Measurements from ENCODE around the gene TAF8.

DNA sequence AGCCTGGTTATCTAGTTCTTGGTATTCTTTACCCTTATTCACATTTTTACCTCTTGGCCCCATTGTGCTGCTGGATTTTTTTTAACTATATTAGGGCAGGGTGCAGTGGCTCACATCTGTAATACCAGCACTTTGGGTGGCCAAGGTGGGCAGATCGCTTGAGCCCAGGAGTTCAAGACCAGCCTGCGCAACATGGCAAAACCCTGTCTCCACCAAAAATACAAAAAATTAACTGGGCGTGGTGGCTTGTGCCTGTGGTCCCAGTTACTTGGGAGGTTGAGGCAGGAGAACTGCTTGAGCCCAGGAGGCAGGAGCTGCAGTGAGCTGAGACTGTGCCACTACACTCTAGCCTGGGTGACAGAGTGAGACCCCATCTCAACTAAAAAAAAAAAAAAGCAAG is 12.2 kb upstream of the TAF8 start:
- TF ChIP-seq, protein P1, sequence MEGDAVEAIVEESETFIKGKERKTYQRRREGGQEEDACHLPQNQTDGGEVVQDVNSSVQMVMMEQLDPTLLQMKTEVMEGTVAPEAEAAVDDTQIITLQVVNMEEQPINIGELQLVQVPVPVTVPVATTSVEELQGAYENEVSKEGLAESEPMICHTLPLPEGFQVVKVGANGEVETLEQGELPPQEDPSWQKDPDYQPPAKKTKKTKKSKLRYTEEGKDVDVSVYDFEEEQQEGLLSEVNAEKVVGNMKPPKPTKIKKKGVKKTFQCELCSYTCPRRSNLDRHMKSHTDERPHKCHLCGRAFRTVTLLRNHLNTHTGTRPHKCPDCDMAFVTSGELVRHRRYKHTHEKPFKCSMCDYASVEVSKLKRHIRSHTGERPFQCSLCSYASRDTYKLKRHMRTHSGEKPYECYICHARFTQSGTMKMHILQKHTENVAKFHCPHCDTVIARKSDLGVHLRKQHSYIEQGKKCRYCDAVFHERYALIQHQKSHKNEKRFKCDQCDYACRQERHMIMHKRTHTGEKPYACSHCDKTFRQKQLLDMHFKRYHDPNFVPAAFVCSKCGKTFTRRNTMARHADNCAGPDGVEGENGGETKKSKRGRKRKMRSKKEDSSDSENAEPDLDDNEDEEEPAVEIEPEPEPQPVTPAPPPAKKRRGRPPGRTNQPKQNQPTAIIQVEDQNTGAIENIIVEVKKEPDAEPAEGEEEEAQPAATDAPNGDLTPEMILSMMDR (IDR thresholded peaks at IDR 0.05) = no peak
- TF ChIP-seq POLR2AphosphoS5 (IDR thresholded peaks at IDR 0.05) (no peak), POLR2A (IDR thresholded peaks at IDR 0.05) (no peak), EP300 (IDR thresholded peaks at IDR 0.05) (no peak)

All from stomach (tissue), 4 donors.